Liver (tissue), 3 donors: ENCODE measurements around the gene BAMBI.

Source experiments
- FOXA1 ChIP-seq: IDR thresholded peaks from 2 replicates; pipeline ENCODE4 v1.6.1; 2016; ENCODE audit warnings: antibody characterized with exemption
- JUND ChIP-seq, 2 donors: IDR thresholded peaks; 2 replicates each; pipeline ENCODE4 v1.6.1; 2016; ENCODE audit warnings: antibody characterized with exemption in 2 of 2
- RAD21 ChIP-seq, 2 donors: IDR thresholded peaks; 2 replicates each; pipeline ENCODE4 v1.6.1; 2016; ENCODE audit warnings: antibody characterized with exemption in 2 of 2, mild to moderate bottlenecking in 2 of 2
- RXRA ChIP-seq, 2 donors: IDR thresholded peaks; 2 replicates each; pipeline ENCODE4 v1.6.1; 2017 to 2018; ENCODE audit warnings: antibody characterized with exemption in 2 of 2, mild to moderate bottlenecking in 1 of 2
- TF ChIP-seq, protein P1 (sequence below): fragments of 150-350 bp; IDR thresholded peaks from 2 replicates; pipeline ENCODE4 v1.5.1; 2017; ENCODE audit warnings: improper control_type of control experiment, low read depth, low read length; ENCODE audit not compliant: missing input control
- TF ChIP-seq, protein P2 (sequence below): IDR thresholded peaks from 2 replicates; pipeline ENCODE4 v1.6.1; 2016; ENCODE audit warnings: antibody characterized with exemption, mild to moderate bottlenecking
- donor health status: healthy.
- donor health status: healthy.

DNA sequence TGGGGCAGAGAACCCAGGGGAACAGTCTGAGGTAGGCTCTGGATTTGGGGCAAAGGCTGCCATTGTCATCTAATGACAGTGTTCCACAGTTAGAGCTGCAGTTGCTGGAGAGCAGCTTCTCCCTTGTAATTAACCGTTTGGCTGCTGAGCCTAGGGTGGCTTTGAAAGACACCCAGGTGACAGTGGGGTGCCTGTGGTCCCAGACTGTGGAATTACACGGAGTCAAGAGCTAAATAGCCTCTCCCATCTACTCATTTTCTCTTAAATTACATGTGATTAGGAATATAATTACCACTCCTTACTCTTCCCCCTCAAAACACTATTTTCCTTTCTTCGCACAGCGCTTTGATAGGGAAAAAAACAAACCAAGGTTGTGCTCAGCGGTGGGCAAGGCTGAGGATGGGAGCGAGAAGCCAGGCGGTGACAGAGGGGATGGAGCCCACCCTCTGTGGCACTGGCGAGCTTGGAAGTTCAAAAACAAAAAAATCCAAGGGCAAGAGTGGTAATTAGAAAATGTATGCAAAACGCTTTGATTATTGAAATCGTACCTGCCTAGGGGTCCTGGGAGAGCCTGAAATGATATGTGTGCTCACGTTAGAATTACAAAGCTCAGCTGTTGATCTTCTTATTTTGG lies 44.1 kb downstream of the BAMBI start:
- TF ChIP-seq, protein P1, sequence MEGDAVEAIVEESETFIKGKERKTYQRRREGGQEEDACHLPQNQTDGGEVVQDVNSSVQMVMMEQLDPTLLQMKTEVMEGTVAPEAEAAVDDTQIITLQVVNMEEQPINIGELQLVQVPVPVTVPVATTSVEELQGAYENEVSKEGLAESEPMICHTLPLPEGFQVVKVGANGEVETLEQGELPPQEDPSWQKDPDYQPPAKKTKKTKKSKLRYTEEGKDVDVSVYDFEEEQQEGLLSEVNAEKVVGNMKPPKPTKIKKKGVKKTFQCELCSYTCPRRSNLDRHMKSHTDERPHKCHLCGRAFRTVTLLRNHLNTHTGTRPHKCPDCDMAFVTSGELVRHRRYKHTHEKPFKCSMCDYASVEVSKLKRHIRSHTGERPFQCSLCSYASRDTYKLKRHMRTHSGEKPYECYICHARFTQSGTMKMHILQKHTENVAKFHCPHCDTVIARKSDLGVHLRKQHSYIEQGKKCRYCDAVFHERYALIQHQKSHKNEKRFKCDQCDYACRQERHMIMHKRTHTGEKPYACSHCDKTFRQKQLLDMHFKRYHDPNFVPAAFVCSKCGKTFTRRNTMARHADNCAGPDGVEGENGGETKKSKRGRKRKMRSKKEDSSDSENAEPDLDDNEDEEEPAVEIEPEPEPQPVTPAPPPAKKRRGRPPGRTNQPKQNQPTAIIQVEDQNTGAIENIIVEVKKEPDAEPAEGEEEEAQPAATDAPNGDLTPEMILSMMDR: no peak
- TF ChIP-seq JUND (IDR thresholded peaks at IDR 0.05): no peak
- TF ChIP-seq, protein P2, sequence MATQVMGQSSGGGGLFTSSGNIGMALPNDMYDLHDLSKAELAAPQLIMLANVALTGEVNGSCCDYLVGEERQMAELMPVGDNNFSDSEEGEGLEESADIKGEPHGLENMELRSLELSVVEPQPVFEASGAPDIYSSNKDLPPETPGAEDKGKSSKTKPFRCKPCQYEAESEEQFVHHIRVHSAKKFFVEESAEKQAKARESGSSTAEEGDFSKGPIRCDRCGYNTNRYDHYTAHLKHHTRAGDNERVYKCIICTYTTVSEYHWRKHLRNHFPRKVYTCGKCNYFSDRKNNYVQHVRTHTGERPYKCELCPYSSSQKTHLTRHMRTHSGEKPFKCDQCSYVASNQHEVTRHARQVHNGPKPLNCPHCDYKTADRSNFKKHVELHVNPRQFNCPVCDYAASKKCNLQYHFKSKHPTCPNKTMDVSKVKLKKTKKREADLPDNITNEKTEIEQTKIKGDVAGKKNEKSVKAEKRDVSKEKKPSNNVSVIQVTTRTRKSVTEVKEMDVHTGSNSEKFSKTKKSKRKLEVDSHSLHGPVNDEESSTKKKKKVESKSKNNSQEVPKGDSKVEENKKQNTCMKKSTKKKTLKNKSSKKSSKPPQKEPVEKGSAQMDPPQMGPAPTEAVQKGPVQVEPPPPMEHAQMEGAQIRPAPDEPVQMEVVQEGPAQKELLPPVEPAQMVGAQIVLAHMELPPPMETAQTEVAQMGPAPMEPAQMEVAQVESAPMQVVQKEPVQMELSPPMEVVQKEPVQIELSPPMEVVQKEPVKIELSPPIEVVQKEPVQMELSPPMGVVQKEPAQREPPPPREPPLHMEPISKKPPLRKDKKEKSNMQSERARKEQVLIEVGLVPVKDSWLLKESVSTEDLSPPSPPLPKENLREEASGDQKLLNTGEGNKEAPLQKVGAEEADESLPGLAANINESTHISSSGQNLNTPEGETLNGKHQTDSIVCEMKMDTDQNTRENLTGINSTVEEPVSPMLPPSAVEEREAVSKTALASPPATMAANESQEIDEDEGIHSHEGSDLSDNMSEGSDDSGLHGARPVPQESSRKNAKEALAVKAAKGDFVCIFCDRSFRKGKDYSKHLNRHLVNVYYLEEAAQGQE: no peak
- no peak for TF ChIP-seq RXRA (IDR thresholded peaks at IDR 0.05)
- TF ChIP-seq RAD21 (IDR thresholded peaks at IDR 0.05): no peak
- TF ChIP-seq FOXA1: no peak
